Lung (tissue), 12 donors: ENCODE results near the gene NOXA1. TPM values are rescaled to one million over a fixed set of nuclear protein-coding genes. Genes with fewer than 3 reads are reported as not detected.
A peak's percentile ranks its signal among the peaks of the same experiment; 100 is the strongest.

Source experiments
- ATAC-seq: fragments of 200-7000 bp; cut with Tn5 transposase; one replicate; pipeline ENCODE4 v1.9.1; 2020; ENCODE audit warnings: moderate number of reproducible peaks; ENCODE audit not compliant: insufficient read depth, low FRiP score
- DNase-seq, 3 donors: peaks; one replicate each; pipeline ENCODE4 v3.0.0-alpha.2; 2013 to 2017
- H3K27ac ChIP-seq, 2 donors: one replicate each; pipeline ENCODE4 v1.5.1; 2013; ENCODE audit warnings: mild to moderate bottlenecking in 2 of 2, moderate library complexity in 2 of 2, control low read depth in 1 of 2, inconsistent platforms in 1 of 2, low read depth in 1 of 2, low read length in 1 of 2
- H3K27me3 ChIP-seq, 3 donors: one replicate each; pipeline ENCODE4 v1.5.1; 2013; ENCODE audit warnings: low read length in 2 of 3; ENCODE audit not compliant: control insufficient read depth in 3 of 3, insufficient read depth in 3 of 3
- H3K36me3 ChIP-seq, 4 donors: one replicate each; pipeline ENCODE4 v1.5.1; 2013; ENCODE audit warnings: low read length in 4 of 4, mild to moderate bottlenecking in 1 of 4, moderate library complexity in 1 of 4; ENCODE audit not compliant: control insufficient read depth in 4 of 4, insufficient read depth in 4 of 4
- H3K4me1 ChIP-seq, 5 donors: one replicate each; pipeline ENCODE4 v1.5.1; 2013; ENCODE audit warnings: low read length in 5 of 5, mild to moderate bottlenecking in 2 of 5, moderate library complexity in 1 of 5; ENCODE audit not compliant: control insufficient read depth in 5 of 5, insufficient read depth in 5 of 5
- H3K4me3 ChIP-seq: one replicate; pipeline ENCODE4 v1.5.1; 2013; ENCODE audit warnings: mild to moderate bottlenecking, control low read depth, moderate library complexity
- H3K9ac ChIP-seq, 2 donors: one replicate each; pipeline ENCODE4 v1.5.1; 2013; ENCODE audit warnings: low read length in 2 of 2, control low read depth in 1 of 2; ENCODE audit not compliant: insufficient read depth in 1 of 2
- H3K9me3 ChIP-seq, 4 donors: one replicate each; pipeline ENCODE4 v1.5.1; 2013; ENCODE audit warnings: low read length in 3 of 4, mild to moderate bottlenecking in 1 of 4, moderate library complexity in 1 of 4; ENCODE audit not compliant: control insufficient read depth in 4 of 4, insufficient read depth in 3 of 4
- CTCF ChIP-seq: IDR thresholded peaks from 2 replicates; pipeline ENCODE4 v1.5.1; 2012; ENCODE audit warnings: mild to moderate bottlenecking; ENCODE audit errors: control extremely low read depth, extremely low read depth
- WGBS, 2 donors: extraction: QIAGEN DNeasy Blood & Tissue Kit; methylation state at CpG; one replicate each; pipeline ENCODE4 v1.1.7; 2013; 5-methylcytosine and 5-hydroxymethylcytosine counted together
- polyA plus RNA-seq, 2 donors: library from polyadenylated mRNA; stranded (reverse); fragments of 200-250 nt; gene quantifications; one replicate each; pipeline ENCODE4 v1.2.1, GENCODE V29; 2013
- total RNA-seq, 2 donors: library from RNA; depleted of rRNA in 1 of 2; stranded (reverse); fragments of >200 nt in 1 of 2; gene quantifications; one replicate each; pipeline ENCODE4 v1.2.1, GENCODE V29; 2014 to 2021
- donor health status: control.
- donor health status: control.
- donor health status: Bipolar disorder and iron deficiency.
- donor health status: healthy.
- donor health status: DM: yes; HTN: yes; CAD: no.

NOXA1 gene
- total and polyA plus RNA-seq, 4 donors, result 2.1 to 11.7 (median 6.6) TPM

- Histone ChIP-seq H3K4me3 (no peak overlapping the region), H3K9ac (no peak overlapping the region), H3K9me3 (peaks cover 0 to 3% (median 0%) of the 10 kb centered on the region in 4 donors), H3K27me3 (no peaks in the 10 kb centered on the region), H3K36me3 (peaks cover 0 to 10% (median 0%) of the 10 kb centered on the region in 4 donors), H3K27ac (no peak overlapping the region), H3K4me1 (peaks cover 0 to 14% (median 4%) of the 10 kb centered on the region in 5 donors)
- TF ChIP-seq CTCF, result no peak
- ATAC-seq, result no peak
- WGBS, 2 donors, result 52 to 77% methylated on average over 19 of the region's 19 CpGs
- no peak for DNase-seq
Observed at GRCh38 chr9:137445930-137446431, 22.8 kb downstream of the NOXA1 start.

GRCh38 chr9:137446851-137447471 is 23.8 kb downstream of the NOXA1 start:
- no peak for TF ChIP-seq CTCF
- no peak for DNase-seq

GRCh38 chr9:137447722-137448601 is 24.8 kb downstream of the NOXA1 start:
- DNase-seq (peak; percentile 60 to 67 (median 65)), ATAC-seq (no peak)
- H3K4me3 ChIP-seq, result no peak overlapping the region
- peaks cover 0 to 14% (median 4%) of the 10 kb centered on the region in 5 donors for H3K4me1 ChIP-seq
- H3K27ac ChIP-seq, result no peak overlapping the region
- no peak overlapping the region for H3K9ac ChIP-seq
- H3K27me3 ChIP-seq, result no peaks in the 10 kb centered on the region
- TF ChIP-seq CTCF, result no peak
- H3K36me3 ChIP-seq, result peaks cover 0 to 10% (median 0%) of the 10 kb centered on the region in 4 donors
- peaks cover 0 to 3% (median 0%) of the 10 kb centered on the region in 4 donors for H3K9me3 ChIP-seq
- WGBS, 2 donors, result 88 to 93% methylated on average over 27 of the region's 27 CpGs

More at GRCh38 chr9:137446851-137447471, 23.8 kb downstream of the NOXA1 start:
- no peak overlapping the region for H3K9ac ChIP-seq
- no peak for ATAC-seq
- no peak overlapping the region for H3K27ac ChIP-seq
- H3K9me3 ChIP-seq, result peaks cover 0 to 3% (median 0%) of the 10 kb centered on the region in 4 donors
- no peak overlapping the region for H3K4me3 ChIP-seq
- WGBS, 2 donors, result 73 to 77% methylated on average over 21 of the region's 21 CpGs
- peaks cover 0 to 10% (median 0%) of the 10 kb centered on the region in 4 donors for H3K36me3 ChIP-seq
- H3K27me3 ChIP-seq, result no peaks in the 10 kb centered on the region
- H3K4me1 ChIP-seq, result peaks cover 0 to 14% (median 4%) of the 10 kb centered on the region in 5 donors
